HCT116 (cell line): ENCODE measurements around the gene SPSB2. TPM values are rescaled to one million over a fixed set of nuclear protein-coding genes. Genes with fewer than 3 reads are reported as not detected.
A peak's percentile ranks its signal among the peaks of the same experiment; 100 is the strongest.

ENCODE experiments used
- ATAC-seq: fragments of 200-7000 bp; cut with Tn5 transposase; 2 replicates; pipeline ENCODE4 v1.9.1; 2020; ENCODE audit warnings: mild to moderate bottlenecking, moderate library complexity
- BruUV-seq: library from RNA; stranded (reverse); fragments of 400-500 nt; replicated peaks from 2 replicates; lab custom pipeline; 2021; lab: Mats Ljungman, UMichigan
- CTCF ChIA-PET: fragments of 300-600 bp; sonication (Branson Sonifier 250); formaldehyde crosslinking; loops from one replicate; lab custom pipeline; 2021; ENCODE audit warnings: antibody characterized with exemption; lab: Charles Lee
- POLR2A ChIA-PET: fragments of 300-600, 350-600 bp; sonication (Branson Sonifier 250); formaldehyde crosslinking; loops from one replicate; lab custom pipeline; 2021; ENCODE audit warnings: antibody characterized with exemption; lab: Charles Lee
- RAD21 ChIA-PET, 2 experiments: fragments of 300-600 bp; sonication (Branson Sonifier 250); formaldehyde crosslinking; loops; one replicate each; lab custom pipeline; 2023; ENCODE audit warnings: low total read pairs in 2 of 2; ENCODE audit not compliant: uncharacterized antibody in 2 of 2, unreplicated experiment in 2 of 2, low non-redundant PET in 1 of 2; lab: Charles Lee
- DNase-seq: peaks from one replicate; pipeline ENCODE4 v3.0.0-alpha.2; 2010; ENCODE audit warnings: low read depth, low spot score
- H2AFZ ChIP-seq: fragments of 200-600 bp; shearing (Covaris generic), sonication (generic); 2 replicates; pipeline ENCODE4 v1.6.1; 2017; ENCODE audit warnings: low read depth, mixed run types, mixed read lengths, antibody characterized with exemption, low read length; ENCODE audit not compliant: poor library complexity, severe bottlenecking
- H3K27ac ChIP-seq: 2 replicates; pipeline ENCODE4 v1.5.1; 2012; ENCODE audit warnings: low read depth, low read length
- H3K27me3 ChIP-seq: fragments of 200-600 bp; sonication (generic); 2 replicates; pipeline ENCODE4 v1.6.1; 2016; ENCODE audit warnings: mixed run types, low read length, mixed read lengths; ENCODE audit not compliant: insufficient read depth
- H3K36me3 ChIP-seq, 2 experiments: fragments of 200-500 bp in 1 of 2; fragments of 200-600 bp in 1 of 2; sonication (Bioruptor generic) in 1 of 2; sonication (generic) in 1 of 2; 2 replicates each; pipeline versions ENCODE4 v1.5.1 to v1.6.1; 2014 to 2016; ENCODE audit warnings: low read length in 2 of 2, inconsistent platforms in 1 of 2, mixed read lengths in 1 of 2, mixed run types in 1 of 2; ENCODE audit not compliant: insufficient read depth in 2 of 2, control insufficient read depth in 1 of 2
- H3K4me1 ChIP-seq, 2 experiments: fragments of 200-600 bp in 1 of 2; sonication (generic) in 1 of 2; 2 replicates each; pipeline versions ENCODE4 v1.5.1 to v1.6.1; 2012 to 2017; ENCODE audit warnings: low read length in 2 of 2, inconsistent platforms in 1 of 2, mild to moderate bottlenecking in 1 of 2, mixed read lengths in 1 of 2, mixed run types in 1 of 2, moderate library complexity in 1 of 2; ENCODE audit not compliant: insufficient read depth in 2 of 2, control insufficient read depth in 1 of 2
- H3K4me2 ChIP-seq: fragments of 200-600 bp; sonication (generic); 2 replicates; pipeline ENCODE4 v1.6.1; 2017; ENCODE audit warnings: mixed run types, low read length, mixed read lengths
- H3K4me3 ChIP-seq, 2 experiments: fragments of 200-600 bp in 1 of 2; sonication (generic) in 1 of 2; replicated peaks in 1 of 2; 2 replicates each; pipeline ENCODE4 v1.5.1; 2011 to 2016; ENCODE audit warnings: low read length in 2 of 2, control low read depth in 1 of 2, low read depth in 1 of 2, mild to moderate bottlenecking in 1 of 2, mixed read lengths in 1 of 2, mixed run types in 1 of 2
- H3K79me2 ChIP-seq: fragments of 200-600 bp; sonication (generic); 2 replicates; pipeline ENCODE4 v1.6.1; 2017; ENCODE audit warnings: mild to moderate bottlenecking, mixed run types, low read length, moderate library complexity, mixed read lengths; ENCODE audit not compliant: insufficient read depth
- H3K9ac ChIP-seq: fragments of 200-600 bp; sonication (generic); 2 replicates; pipeline ENCODE4 v1.6.1; 2016; ENCODE audit warnings: low read length, mixed read lengths
- H3K9me2 ChIP-seq: fragments of 200-600 bp; sonication (generic), shearing (Covaris generic); 2 replicates; pipeline ENCODE4 v1.6.1; 2017; ENCODE audit warnings: mixed run types, mild to moderate bottlenecking, moderate library complexity; ENCODE audit not compliant: insufficient read depth
- H3K9me3 ChIP-seq, 2 experiments: fragments of 200-500 bp in 1 of 2; fragments of 200-600 bp in 1 of 2; sonication (Bioruptor generic) in 1 of 2; sonication (generic) in 1 of 2; 2 replicates each; pipeline ENCODE4 v1.6.1; 2014 to 2017; ENCODE audit warnings: low read length in 2 of 2, mixed read lengths in 2 of 2, inconsistent platforms in 1 of 2, low read depth in 1 of 2, mild to moderate bottlenecking in 1 of 2, mixed run types in 1 of 2, moderate library complexity in 1 of 2; ENCODE audit not compliant: control insufficient read depth in 1 of 2, insufficient read depth in 1 of 2
- H4K20me1 ChIP-seq: fragments of 200-600 bp; sonication (generic), shearing (Covaris generic); 2 replicates; pipeline ENCODE4 v1.6.1; 2017; ENCODE audit warnings: mixed run types, mild to moderate bottlenecking, moderate library complexity; ENCODE audit not compliant: insufficient read depth
- EGR1 ChIP-seq: IDR thresholded peaks from 2 replicates; pipeline ENCODE4 v1.6.1; 2012; ENCODE audit warnings: low read depth
- POLR2A ChIP-seq: IDR thresholded peaks from 2 replicates; pipeline ENCODE4 v1.7.0; 2011; ENCODE audit warnings: borderline replicate concordance; ENCODE audit not compliant: insufficient read depth, insufficient read length; ENCODE audit errors: extremely low read depth
- POLR2AphosphoS5 ChIP-seq: IDR thresholded peaks from 2 replicates; pipeline ENCODE4 v1.6.1; 2011; ENCODE audit warnings: mild to moderate bottlenecking, low read depth, low read length, moderate library complexity
- SIN3A ChIP-seq: IDR thresholded peaks from 2 replicates; pipeline ENCODE4 v1.6.1; 2012; ENCODE audit warnings: low read depth
- YY1 ChIP-seq: IDR thresholded peaks from 2 replicates; pipeline ENCODE4 v1.6.1; 2011; ENCODE audit warnings: low read length, low read depth, moderate library complexity, mild to moderate bottlenecking; ENCODE audit not compliant: insufficient replicate concordance; ENCODE audit errors: extremely low read depth
- ZNF274 ChIP-seq: fragments of 200-500 bp; sonication (Bioruptor generic); IDR thresholded peaks from 2 replicates; pipeline ENCODE4 v1.6.1; 2014; ENCODE audit warnings: mild to moderate bottlenecking, low read depth, low read length, inconsistent platforms
- intact Hi-C: fragments of 100-400 bp; cut with micrococcal nuclease; formaldehyde crosslinking; loops from 2 replicates; pipeline ENCODE4 v1.10.0; 2022
- total RNA-seq: library from RNA; stranded (reverse); gene quantifications from one replicate; pipeline ENCODE4 v1.2.1, GENCODE V29; 2021; ENCODE audit not compliant: unreplicated experiment
- TF ChIP-seq, protein P1 (sequence below), 3 experiments: fragments of 200-600 bp in 1 of 3; sonication (generic) in 1 of 3; IDR thresholded peaks in 2 of 3; conservative IDR thresholded peaks in 1 of 3; 2 replicates each; pipeline ENCODE4 v1.5.1; 2012 to 2017; ENCODE audit warnings: low read depth in 2 of 3, low read length in 2 of 3, antibody characterized with exemption in 1 of 3, borderline replicate concordance in 1 of 3, control low read depth in 1 of 3, mild to moderate bottlenecking in 1 of 3, mixed read lengths in 1 of 3, mixed run types in 1 of 3, moderate library complexity in 1 of 3; ENCODE audit not compliant: insufficient read depth in 1 of 3

Gene SPSB2
- total RNA-seq, 1 experiment from 2014 or later, result 10.0 TPM

- H3K36me3 ChIP-seq, result peaks cover 28 to 48% of the 10 kb centered on the region in 2 experiments; a peak in 3 of 4 replicates
- H3K4me3 ChIP-seq, result peak within 1 kb of the TSS; percentile 67 to 94
- no peaks in the 10 kb centered on the region for H3K9me3 ChIP-seq
- H3K9ac ChIP-seq, result peak within 1 kb of the TSS; percentile 89
- no peaks in the 10 kb centered on the region for H3K9me2 ChIP-seq
- TF ChIP-seq EGR1 (no peak), SIN3A (no peak), POLR2A (peak; percentile 94), YY1 (no peak), ZNF274 (no peak), POLR2AphosphoS5 (peak; percentile 87)
- TF ChIP-seq, protein P1, sequence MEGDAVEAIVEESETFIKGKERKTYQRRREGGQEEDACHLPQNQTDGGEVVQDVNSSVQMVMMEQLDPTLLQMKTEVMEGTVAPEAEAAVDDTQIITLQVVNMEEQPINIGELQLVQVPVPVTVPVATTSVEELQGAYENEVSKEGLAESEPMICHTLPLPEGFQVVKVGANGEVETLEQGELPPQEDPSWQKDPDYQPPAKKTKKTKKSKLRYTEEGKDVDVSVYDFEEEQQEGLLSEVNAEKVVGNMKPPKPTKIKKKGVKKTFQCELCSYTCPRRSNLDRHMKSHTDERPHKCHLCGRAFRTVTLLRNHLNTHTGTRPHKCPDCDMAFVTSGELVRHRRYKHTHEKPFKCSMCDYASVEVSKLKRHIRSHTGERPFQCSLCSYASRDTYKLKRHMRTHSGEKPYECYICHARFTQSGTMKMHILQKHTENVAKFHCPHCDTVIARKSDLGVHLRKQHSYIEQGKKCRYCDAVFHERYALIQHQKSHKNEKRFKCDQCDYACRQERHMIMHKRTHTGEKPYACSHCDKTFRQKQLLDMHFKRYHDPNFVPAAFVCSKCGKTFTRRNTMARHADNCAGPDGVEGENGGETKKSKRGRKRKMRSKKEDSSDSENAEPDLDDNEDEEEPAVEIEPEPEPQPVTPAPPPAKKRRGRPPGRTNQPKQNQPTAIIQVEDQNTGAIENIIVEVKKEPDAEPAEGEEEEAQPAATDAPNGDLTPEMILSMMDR (IDR thresholded peaks at IDR 0.05 in 2 of 3, conservative IDR thresholded peaks at IDR 0.05 in 1 of 3; ENCODE audit: borderline replicate concordance in 1 of 3, insufficient read depth in 1 of 3, low read depth in 2 of 3, low read length in 2 of 3), result no peak
- ATAC-seq (peak; percentile 71), DNase-seq (peak; percentile 98)
- no peaks in the 10 kb centered on the region for H4K20me1 ChIP-seq
- no peaks in the 10 kb centered on the region for H3K27me3 ChIP-seq
- RAD21 ChIA-PET, result interaction anchor here (0.6 to 1.5 kb wide), 3 partner anchors 22 to 162 kb away, joined by 3 to 5 read pairs (median 4); partner anchors contain the start of genes SPSB2 (in 1 of the 2) and ZNF384 (in 1 of the 2)
- intact Hi-C loops, result loop anchor here (5.0 kb wide), 1 partner anchor 244 kb away; the partner anchor contains the start of gene CHD4
- H3K4me1 ChIP-seq, result peaks cover 15 to 31% of the 10 kb centered on the region in 2 experiments
- POLR2A ChIA-PET, result interaction anchor here (0.9 to 8.9 kb wide), 16 partner anchors 11 to 317 kb away, joined by 3 to 186 read pairs (median 10); partner anchors contain the start of genes C12orf57, COPS7A, GAPDH and GNB3
- peaks cover 49% of the 10 kb centered on the region for H3K79me2 ChIP-seq
- no TSS peak for BruUV-seq
- CTCF ChIA-PET, result interaction anchor here (1.0 to 3.4 kb wide), 10 partner anchors 17 to 128 kb away, joined by 3 to 38 read pairs (median 9); partner anchors contain the start of genes COPS7A, MLF2, P3H3 and SPSB2
- H2AFZ ChIP-seq, result peak within 1 kb of the TSS; percentile 85
- H3K27ac ChIP-seq, result peak within 1 kb of the TSS; percentile 77
- H3K4me2 ChIP-seq, result peak within 1 kb of the TSS; percentile 100
Observed at GRCh38 chr12:6851153-6851920, 21.8 kb downstream of the SPSB2 start, which contains the start of gene CDCA3. Gene CDCA3 (minus strand): TSS chr12:6851286. CDS start chr12:6850952, 334 bp downstream.
